Peyer's patch (tissue), 4 donors: ENCODE data around the gene LRRC8B.

Experiments
- POLR2A ChIP-seq, 2 donors: fragments of 450-650 bp; IDR thresholded peaks; one replicate each; pipeline ENCODE4 v1.5.1; 2017; ENCODE audit warnings: antibody characterized with exemption in 2 of 2, mild to moderate bottlenecking in 2 of 2, moderate library complexity in 2 of 2
- TF ChIP-seq, protein P1 (sequence below), 6 experiments: fragments of 450-650 bp in 4 of 6; fragments of 200-600 bp in 2 of 6; sonication (generic) in 1 of 6; IDR thresholded peaks; one replicate each; pipeline ENCODE4 v1.5.1; 2017 to 2019; ENCODE audit warnings: antibody characterized with exemption in 6 of 6, mild to moderate bottlenecking in 3 of 6, moderate library complexity in 1 of 6

DNA sequence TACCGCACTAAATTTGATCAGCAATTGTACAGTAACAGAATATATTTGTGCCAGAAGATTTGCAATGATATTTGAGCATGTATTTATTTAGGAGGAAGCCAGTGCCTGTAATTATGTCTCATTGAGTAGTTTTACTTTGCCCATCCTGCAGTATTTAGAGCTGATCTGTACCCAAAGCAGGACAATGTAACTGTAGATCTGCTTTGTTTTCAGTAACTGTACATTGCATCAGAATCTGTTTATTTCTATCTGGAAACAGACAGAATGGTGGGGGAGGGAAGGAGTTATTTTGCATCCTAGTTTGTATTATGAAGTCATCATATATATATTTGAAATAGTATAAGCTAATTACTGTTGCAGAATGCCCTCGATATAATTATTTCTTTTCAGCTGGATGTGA is 72.1 kb downstream of the LRRC8B start:
- TF ChIP-seq, protein P1, sequence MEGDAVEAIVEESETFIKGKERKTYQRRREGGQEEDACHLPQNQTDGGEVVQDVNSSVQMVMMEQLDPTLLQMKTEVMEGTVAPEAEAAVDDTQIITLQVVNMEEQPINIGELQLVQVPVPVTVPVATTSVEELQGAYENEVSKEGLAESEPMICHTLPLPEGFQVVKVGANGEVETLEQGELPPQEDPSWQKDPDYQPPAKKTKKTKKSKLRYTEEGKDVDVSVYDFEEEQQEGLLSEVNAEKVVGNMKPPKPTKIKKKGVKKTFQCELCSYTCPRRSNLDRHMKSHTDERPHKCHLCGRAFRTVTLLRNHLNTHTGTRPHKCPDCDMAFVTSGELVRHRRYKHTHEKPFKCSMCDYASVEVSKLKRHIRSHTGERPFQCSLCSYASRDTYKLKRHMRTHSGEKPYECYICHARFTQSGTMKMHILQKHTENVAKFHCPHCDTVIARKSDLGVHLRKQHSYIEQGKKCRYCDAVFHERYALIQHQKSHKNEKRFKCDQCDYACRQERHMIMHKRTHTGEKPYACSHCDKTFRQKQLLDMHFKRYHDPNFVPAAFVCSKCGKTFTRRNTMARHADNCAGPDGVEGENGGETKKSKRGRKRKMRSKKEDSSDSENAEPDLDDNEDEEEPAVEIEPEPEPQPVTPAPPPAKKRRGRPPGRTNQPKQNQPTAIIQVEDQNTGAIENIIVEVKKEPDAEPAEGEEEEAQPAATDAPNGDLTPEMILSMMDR (IDR thresholded peaks at IDR 0.05): no peak
- TF ChIP-seq POLR2A (IDR thresholded peaks at IDR 0.05): no peak
